ENCODE data around the gene SLC7A11.

Gene SLC7A11

GRCh38 chr4:138162259-138162658 is 79.9 kb downstream of the SLC7A11 start:
- no peak overlapping the region for H3K4me3 ChIP-seq (IDR thresholded peaks at IDR 0.05; ENCODE audit: insufficient read depth, low read depth, low read length)
- no peaks in the 10 kb centered on the region for H3K36me3 ChIP-seq (ENCODE audit: insufficient read depth)
- H3K27ac ChIP-seq, result no peak overlapping the region
- no peaks in the 10 kb centered on the region for H3K27me3 ChIP-seq (ENCODE audit: insufficient read depth, low read depth)
- no peaks in the 10 kb centered on the region for H4K20me1 ChIP-seq (ENCODE audit: insufficient read depth)
- no peak for TF ChIP-seq CTCF (conservative IDR thresholded peaks at IDR 0.05; ENCODE audit: low read depth, low read length)
- no peak overlapping the region for H3K9ac ChIP-seq
- no peak overlapping the region for H3K4me2 ChIP-seq
- H3K4me1 ChIP-seq (ENCODE audit: low read depth, poor library complexity, severe bottlenecking), result no peaks in the 10 kb centered on the region
- no peaks in the 10 kb centered on the region for H3K79me2 ChIP-seq (ENCODE audit: insufficient read depth, low read depth)
- H2AFZ ChIP-seq (ENCODE audit: low read depth), result no peak overlapping the region

- no peak for TF ChIP-seq CTCF (conservative IDR thresholded peaks at IDR 0.05; ENCODE audit: low read depth, low read length)
- H3K9ac ChIP-seq, result no peak overlapping the region
- no peaks in the 10 kb centered on the region for H3K27me3 ChIP-seq (ENCODE audit: insufficient read depth, low read depth)
- no peaks in the 10 kb centered on the region for H3K4me1 ChIP-seq (ENCODE audit: low read depth, poor library complexity, severe bottlenecking)
- H3K4me2 ChIP-seq, result no peak overlapping the region
- no peak overlapping the region for H3K27ac ChIP-seq
- no peaks in the 10 kb centered on the region for H4K20me1 ChIP-seq (ENCODE audit: insufficient read depth)
- H3K36me3 ChIP-seq (ENCODE audit: insufficient read depth), result no peaks in the 10 kb centered on the region
- H3K79me2 ChIP-seq (ENCODE audit: insufficient read depth, low read depth), result no peaks in the 10 kb centered on the region
- H3K4me3 ChIP-seq (IDR thresholded peaks at IDR 0.05; ENCODE audit: insufficient read depth, low read depth, low read length), result no peak overlapping the region
- no peak overlapping the region for H2AFZ ChIP-seq (ENCODE audit: low read depth)
These were observed 80.8 kb downstream of the SLC7A11 start for GRCh38 chr4:138161351-138161750.

GRCh38 chr4:138158746-138159297 is 83.3 kb downstream of the SLC7A11 start:
- TF ChIP-seq CTCF (conservative IDR thresholded peaks at IDR 0.05; ENCODE audit: low read depth, low read length), result no peak
- H3K27ac ChIP-seq, result no peak overlapping the region
- H3K36me3 ChIP-seq (ENCODE audit: insufficient read depth), result no peaks in the 10 kb centered on the region
- H3K4me1 ChIP-seq (ENCODE audit: low read depth, poor library complexity, severe bottlenecking), result no peaks in the 10 kb centered on the region
- H3K4me2 ChIP-seq, result no peak overlapping the region
- no peaks in the 10 kb centered on the region for H3K79me2 ChIP-seq (ENCODE audit: insufficient read depth, low read depth)
- H4K20me1 ChIP-seq (ENCODE audit: insufficient read depth), result no peaks in the 10 kb centered on the region
- H3K27me3 ChIP-seq (ENCODE audit: insufficient read depth, low read depth), result no peaks in the 10 kb centered on the region
- no peak overlapping the region for H2AFZ ChIP-seq (ENCODE audit: low read depth)
- H3K4me3 ChIP-seq (IDR thresholded peaks at IDR 0.05; ENCODE audit: insufficient read depth, low read depth, low read length), result no peak overlapping the region
- H3K9ac ChIP-seq, result no peak overlapping the region

GRCh38 chr4:138140879-138141278 is 101.3 kb downstream of the SLC7A11 start:
- Histone ChIP-seq H4K20me1 (ENCODE audit: insufficient read depth) (no peaks in the 10 kb centered on the region), H3K4me1 (ENCODE audit: low read depth, poor library complexity, severe bottlenecking) (no peaks in the 10 kb centered on the region), H3K27ac (no peak overlapping the region), H3K36me3 (ENCODE audit: insufficient read depth) (no peaks in the 10 kb centered on the region), H3K4me3 (IDR thresholded peaks at IDR 0.05; ENCODE audit: insufficient read depth, low read depth, low read length) (no peak overlapping the region), H3K4me2 (no peak overlapping the region), H2AFZ (ENCODE audit: low read depth) (no peak overlapping the region), H3K9ac (no peak overlapping the region), H3K79me2 (ENCODE audit: insufficient read depth, low read depth) (no peaks in the 10 kb centered on the region), H3K27me3 (ENCODE audit: insufficient read depth, low read depth) (no peaks in the 10 kb centered on the region)
- no peak for TF ChIP-seq CTCF (conservative IDR thresholded peaks at IDR 0.05; ENCODE audit: low read depth, low read length)

All from KMS-11 (cell line).